Fibroblast of the conjunctiva (primary cell): ENCODE results near the gene KCNMB1.
"Not testable (repeated sequence)": the region's sequence is repeated elsewhere in the genome, so short reads cannot be mapped to it uniquely, and the experiment has no call there.

ENCODE experiments used
- DNase-seq: peaks from one replicate; pipeline ENCODE4 v3.0.0-alpha.2; 2010; ENCODE audit warnings: low read depth

The KCNMB1 gene

GRCh38 chr5:170376526-170376925, 12.6 kb downstream of the KCNMB1 start:
- not testable (repeated sequence) for DNase-seq

GRCh38 chr5:170375283-170375682, 13.9 kb downstream of the KCNMB1 start:
- no peak for DNase-seq

GRCh38 chr5:170372971-170373370, 16.2 kb downstream of the KCNMB1 start:
- DNase-seq: no peak

- DNase-seq: no peak
Measured at GRCh38 chr5:170368586-170368985, 20.6 kb downstream of the KCNMB1 start.

GRCh38 chr5:170366276-170366675, 22.9 kb downstream of the KCNMB1 start:
- no peak for DNase-seq

GRCh38 chr5:170365831-170366230, 23.3 kb downstream of the KCNMB1 start:
- DNase-seq: no peak

- DNase-seq: no peak
Measured at GRCh38 chr5:170365011-170365410, 24.2 kb downstream of the KCNMB1 start.

GRCh38 chr5:170363671-170364070, 25.5 kb downstream of the KCNMB1 start:
- DNase-seq: no peak

GRCh38 chr5:170362656-170363055, 26.5 kb downstream of the KCNMB1 start:
- no peak for DNase-seq

- no peak for DNase-seq
Measured at GRCh38 chr5:170362102-170362501, 27.1 kb downstream of the KCNMB1 start.

- no peak for DNase-seq
Measured at GRCh38 chr5:170361616-170362015, 27.6 kb downstream of the KCNMB1 start.

GRCh38 chr5:170361116-170361515, 28.1 kb downstream of the KCNMB1 start:
- DNase-seq: no peak

GRCh38 chr5:170360709-170361108, 28.5 kb downstream of the KCNMB1 start:
- DNase-seq: no peak

GRCh38 chr5:170357955-170358444, 31.2 kb downstream of the KCNMB1 start:
- DNase-seq: no peak

- no peak for DNase-seq
Measured at GRCh38 chr5:170355601-170356098, 33.5 kb downstream of the KCNMB1 start.

GRCh38 chr5:170353961-170354360, 35.2 kb downstream of the KCNMB1 start:
- DNase-seq: no peak

- no peak for DNase-seq
Measured at GRCh38 chr5:170353011-170353761, 36.0 kb downstream of the KCNMB1 start.

- DNase-seq: peak; percentile 21
Measured at GRCh38 chr5:170348137-170348633, 41.0 kb downstream of the KCNMB1 start.

GRCh38 chr5:170347022-170347567, 42.1 kb downstream of the KCNMB1 start:
- no peak for DNase-seq

GRCh38 chr5:170345971-170346370, 43.2 kb downstream of the KCNMB1 start:
- no peak for DNase-seq

- no peak for DNase-seq
Measured at GRCh38 chr5:170343177-170343576, 46.0 kb downstream of the KCNMB1 start.

GRCh38 chr5:170342153-170342725, 46.9 kb downstream of the KCNMB1 start:
- no peak for DNase-seq

- DNase-seq: no peak
Measured at GRCh38 chr5:170341545-170341944, 47.6 kb downstream of the KCNMB1 start.
